NCI-H2081 treated with DMSO at 0.1 percent for 48 hours (cell line): ENCODE measurements around the gene HMGN2.
"Not testable (repeated sequence)": the region's sequence is repeated elsewhere in the genome, so short reads cannot be mapped to it uniquely, and the experiment has no call there.

ENCODE experiments used
- DNase-seq: peaks from one replicate; lab custom pipeline; 2025; lab: John Stamatoyannopoulos, UW

HMGN2 gene

GRCh38 chr1:26477446-26478152 is 5.4 kb downstream of the HMGN2 start:
- DNase-seq = no peak

GRCh38 chr1:26478159-26478558 is 5.9 kb downstream of the HMGN2 start:
- DNase-seq = no peak

- no peak for DNase-seq
These were observed 6.7 kb downstream of the HMGN2 start for GRCh38 chr1:26478988-26479387.

- no peak for DNase-seq
These were observed 10.7 kb downstream of the HMGN2 start for GRCh38 chr1:26482921-26483320.

- DNase-seq = no peak
These were observed 11.7 kb downstream of the HMGN2 start for GRCh38 chr1:26483980-26484379.

- DNase-seq = no peak
These were observed 17.9 kb downstream of the HMGN2 start for GRCh38 chr1:26490155-26490554.

GRCh38 chr1:26493267-26493666 is 21.0 kb downstream of the HMGN2 start:
- no peak for DNase-seq

GRCh38 chr1:26493938-26494337 is 21.7 kb downstream of the HMGN2 start:
- DNase-seq = no peak

GRCh38 chr1:26496861-26497260 is 24.6 kb downstream of the HMGN2 start:
- DNase-seq = no peak

GRCh38 chr1:26498894-26499293 is 26.7 kb downstream of the HMGN2 start:
- DNase-seq = no peak

GRCh38 chr1:26500488-26501175 is 28.4 kb downstream of the HMGN2 start:
- DNase-seq = no peak

GRCh38 chr1:26510711-26511110 is 38.5 kb downstream of the HMGN2 start:
- DNase-seq = not testable (repeated sequence)

GRCh38 chr1:26515836-26516235 is 43.6 kb downstream of the HMGN2 start:
- not testable (repeated sequence) for DNase-seq

GRCh38 chr1:26516987-26517765 is 44.9 kb downstream of the HMGN2 start:
- DNase-seq = no peak

- DNase-seq = no peak
These were observed 45.5 kb downstream of the HMGN2 start for GRCh38 chr1:26517766-26518049.

- no peak for DNase-seq
These were observed 46.1 kb downstream of the HMGN2 start for GRCh38 chr1:26518355-26518754.

- no peak for DNase-seq
These were observed 48.1 kb downstream of the HMGN2 start for GRCh38 chr1:26520339-26520738.

- no peak for DNase-seq
These were observed 49.4 kb downstream of the HMGN2 start for GRCh38 chr1:26521669-26522030.

- DNase-seq = no peak
These were observed 49.8 kb downstream of the HMGN2 start for GRCh38 chr1:26522073-26522472.

GRCh38 chr1:26524181-26524580 is 51.9 kb downstream of the HMGN2 start:
- DNase-seq = no peak
